ENCODE data around the gene TSPAN18. TPM values are rescaled to one million over a fixed set of nuclear protein-coding genes. Genes with fewer than 3 reads are reported as not detected.

The TSPAN18 gene
- total RNA-seq, 4 donors from 2014 or later, result 6.7 to 13.1 (median 7.9) TPM

- DNase-seq (ENCODE audit: low spot score in 2 of 2), result no peak
- H3K4me3 ChIP-seq, result no peak overlapping the region
- TF ChIP-seq EP300 (IDR thresholded peaks at IDR 0.05), result no peak
- H3K27me3 ChIP-seq, result no peaks in the 10 kb centered on the region
- H3K27ac ChIP-seq, result no peak overlapping the region
- no peaks in the 10 kb centered on the region for H3K9me3 ChIP-seq
- no peaks in the 10 kb centered on the region for H3K36me3 ChIP-seq
- H3K4me1 ChIP-seq, result peaks cover 0 to 26% (median 0%) of the 10 kb centered on the region in 4 donors
- WGBS, 2 donors, result 54 to 60% methylated on average over 12 to 13 of the region's 13 CpGs
Measured at GRCh38 chr11:44791316-44791925, 64.7 kb downstream of the TSPAN18 start.

GRCh38 chr11:44792171-44792570 lies 65.4 kb downstream of the TSPAN18 start:
- no peak overlapping the region for H3K4me3 ChIP-seq
- TF ChIP-seq POLR2A (IDR thresholded peaks at IDR 0.05) (no peak), CTCF (IDR thresholded peaks at IDR 0.05) (no peak), EP300 (IDR thresholded peaks at IDR 0.05) (no peak)
- no peaks in the 10 kb centered on the region for H3K36me3 ChIP-seq
- no peak for DNase-seq (ENCODE audit: low spot score in 2 of 2)
- H3K9me3 ChIP-seq, result no peaks in the 10 kb centered on the region
- H3K4me1 ChIP-seq, result peaks cover 0 to 26% (median 0%) of the 10 kb centered on the region in 4 donors
- WGBS, 2 donors, result 79 to 84% methylated on average over 8 of the region's 8 CpGs
- no peak overlapping the region for H3K27ac ChIP-seq
- no peaks in the 10 kb centered on the region for H3K27me3 ChIP-seq

GRCh38 chr11:44793350-44794090 lies 66.8 kb downstream of the TSPAN18 start:
- H3K4me1 ChIP-seq, result peaks cover 0 to 32% (median 5%) of the 10 kb centered on the region in 4 donors
- 54 to 60% methylated on average over 17 of the region's 17 CpGs for WGBS, 2 donors
- H3K27ac ChIP-seq, result no peak overlapping the region

GRCh38 chr11:44795803-44796535 lies 69.2 kb downstream of the TSPAN18 start:
- H3K27ac ChIP-seq, result no peak overlapping the region
- no peaks in the 10 kb centered on the region for H3K9me3 ChIP-seq
- no peak for DNase-seq (ENCODE audit: low spot score in 2 of 2)
- no peaks in the 10 kb centered on the region for H3K27me3 ChIP-seq
- no peak overlapping the region for H3K4me3 ChIP-seq
- H3K36me3 ChIP-seq, result no peaks in the 10 kb centered on the region
- TF ChIP-seq EP300 (IDR thresholded peaks at IDR 0.05) (no peak), CTCF (IDR thresholded peaks at IDR 0.05) (no peak), POLR2A (IDR thresholded peaks at IDR 0.05) (no peak)
- peaks cover 0 to 33% (median 9%) of the 10 kb centered on the region in 4 donors for H3K4me1 ChIP-seq
- 71 to 80% methylated on average over 8 of the region's 8 CpGs for WGBS, 2 donors

More at GRCh38 chr11:44793350-44794090, 66.8 kb downstream of the TSPAN18 start:
- Histone ChIP-seq H3K4me3 (no peak overlapping the region), H3K9me3 (no peaks in the 10 kb centered on the region), H3K27me3 (no peaks in the 10 kb centered on the region), H3K36me3 (no peaks in the 10 kb centered on the region)
- TF ChIP-seq CTCF (IDR thresholded peaks at IDR 0.05) (no peak), EP300 (IDR thresholded peaks at IDR 0.05) (no peak), POLR2A (IDR thresholded peaks at IDR 0.05) (no peak)
- DNase-seq (ENCODE audit: low spot score in 2 of 2), result no peak

GRCh38 chr11:44797051-44797450 lies 70.3 kb downstream of the TSPAN18 start:
- Histone ChIP-seq H3K4me3 (no peak overlapping the region), H3K9me3 (no peaks in the 10 kb centered on the region), H3K4me1 (peaks cover 0 to 33% (median 9%) of the 10 kb centered on the region in 4 donors), H3K27ac (no peak overlapping the region), H3K27me3 (no peaks in the 10 kb centered on the region), H3K36me3 (no peaks in the 10 kb centered on the region)
- no peak for TF ChIP-seq POLR2A (IDR thresholded peaks at IDR 0.05)
- no peak for TF ChIP-seq CTCF (IDR thresholded peaks at IDR 0.05)
- TF ChIP-seq EP300 (IDR thresholded peaks at IDR 0.05), result no peak
- 79 to 84% methylated on average over 5 of the region's 5 CpGs for WGBS, 2 donors
- DNase-seq (ENCODE audit: low spot score in 2 of 2), result no peak

Data from tibial nerve (tissue), 4 donors.